Right ventricle myocardium inferior (tissue), 1 donor: ENCODE results near the gene KCNIP2. TPM values are rescaled to one million over a fixed set of nuclear protein-coding genes. Genes with fewer than 3 reads are reported as not detected.
A peak's percentile ranks its signal among the peaks of the same experiment; 100 is the strongest.
"Not testable (repeated sequence)": the region's sequence is repeated elsewhere in the genome, so short reads cannot be mapped to it uniquely, and the experiment has no call there.

Experiments used
- ATAC-seq: fragments of 200-7000 bp; cut with Tn5 transposase; one replicate; pipeline ENCODE4 v1.9.1; 2020; ENCODE audit warnings: mild to moderate bottlenecking, moderate library complexity
- DNase-seq: peaks from one replicate; pipeline ENCODE4 v3.0.0; 2021; ENCODE audit errors: missing footprints
- intact Hi-C: fragments of 100-400 bp; cut with DNase I; formaldehyde crosslinking; loops from one replicate; pipeline ENCODE4 v1.11.0; 2022
- total RNA-seq: library from RNA; stranded (reverse); fragmentation: NEBNext Ultra II Directional; extraction: Animal tissue kit (Norgen Biotek cat#: 25700); gene quantifications from one replicate; pipeline ENCODE4 v1.2.1, GENCODE V29; 2021
- donor health status: DM: no; HTN: yes; CAD: no; lungs with severe emphysema.

KCNIP2 gene
- total RNA-seq, 1 donor from 2014 or later: 409 TPM

GRCh38 chr10:101812606-101813005, 31.0 kb downstream of the KCNIP2 start:
- intact Hi-C loops: no loop called here
- ATAC-seq (no peak), DNase-seq (no peak)

- DNase-seq: no peak
- no peak for ATAC-seq
- intact Hi-C loops: no loop called here
These were observed 36.4 kb downstream of the KCNIP2 start for GRCh38 chr10:101807158-101807557.

- DNase-seq: no peak
- intact Hi-C loops: no loop called here
- ATAC-seq: no peak
These were observed 40.1 kb downstream of the KCNIP2 start for GRCh38 chr10:101803511-101803910.

GRCh38 chr10:101797403-101798059, 46.1 kb downstream of the KCNIP2 start:
- intact Hi-C loops: no loop called here
- DNase-seq (no peak), ATAC-seq (no peak)

GRCh38 chr10:101793526-101793925, 50.1 kb downstream of the KCNIP2 start:
- intact Hi-C loops: no loop called here
- ATAC-seq (no peak), DNase-seq (no peak)

- no peak for DNase-seq
- intact Hi-C loops: no loop called here
- ATAC-seq: no peak
These were observed 53.9 kb downstream of the KCNIP2 start for GRCh38 chr10:101789686-101790085.

GRCh38 chr10:101789231-101789630, 54.4 kb downstream of the KCNIP2 start:
- intact Hi-C loops, ATAC-seq, DNase-seq: not testable (repeated sequence)

- intact Hi-C loops: no loop called here
- DNase-seq: no peak
- no peak for ATAC-seq
These were observed 57.8 kb downstream of the KCNIP2 start for GRCh38 chr10:101785801-101786200.

- intact Hi-C loops: loop anchor here (5.0 kb wide), 2 partner anchors 33 to 572 kb away; partner anchors contain the start of gene OGA
- no peak for DNase-seq
These were observed 59.0 kb downstream of the KCNIP2 start for GRCh38 chr10:101784558-101784957.

GRCh38 chr10:101783736-101784118, 59.9 kb downstream of the KCNIP2 start:
- DNase-seq: no peak
- intact Hi-C loops: loop anchor here (5.0 kb wide), 2 partner anchors 34 to 571 kb away; partner anchors contain the start of gene OGA
- ATAC-seq: no peak

More at GRCh38 chr10:101784558-101784957, 59.0 kb downstream of the KCNIP2 start:
- no peak for ATAC-seq

GRCh38 chr10:101782811-101783735, 60.5 kb downstream of the KCNIP2 start, which contains the start of gene NPM3:
TSS of gene NPM3 (minus strand) at chr10:101783446. CDS start at chr10:101783390, 56 bp downstream.
- intact Hi-C loops: loop anchor here (5.0 kb wide), 2 partner anchors 34 to 571 kb away; partner anchors contain the start of gene OGA
- ATAC-seq: peak; percentile 69

GRCh38 chr10:101781984-101782810, 61.4 kb downstream of the KCNIP2 start:
- ATAC-seq: no peak

More at GRCh38 chr10:101782811-101783735, 60.5 kb downstream of the KCNIP2 start, which contains the start of gene NPM3:
- DNase-seq: peak; percentile 92

GRCh38 chr10:101781655-101781983, 62.0 kb downstream of the KCNIP2 start:
- ATAC-seq: no peak
- intact Hi-C loops: loop anchor here (5.0 kb wide), 2 partner anchors 36 to 569 kb away; partner anchors contain the start of gene OGA
- DNase-seq: no peak

More at GRCh38 chr10:101781984-101782810, 61.4 kb downstream of the KCNIP2 start:
- no peak for DNase-seq
- intact Hi-C loops: loop anchor here (5.0 kb wide), 2 partner anchors 35 to 570 kb away; partner anchors contain the start of gene OGA

GRCh38 chr10:101780818-101781654, 62.6 kb downstream of the KCNIP2 start:
- no peak for ATAC-seq
- DNase-seq: peak; percentile 80

GRCh38 chr10:101780187-101780817, 63.3 kb downstream of the KCNIP2 start:
- peak; percentile 3 for ATAC-seq
- intact Hi-C loops: loop anchor here (1.0 to 5.0 kb wide), 3 partner anchors 37 to 568 kb away; partner anchors contain the start of gene OGA
- no peak for DNase-seq

More at GRCh38 chr10:101780818-101781654, 62.6 kb downstream of the KCNIP2 start:
- intact Hi-C loops: loop anchor here (1.0 to 5.0 kb wide), 3 partner anchors 36 to 569 kb away; partner anchors contain the start of gene OGA

GRCh38 chr10:101779544-101780186, 63.9 kb downstream of the KCNIP2 start:
- intact Hi-C loops: loop anchor here (1.0 to 5.0 kb wide), 3 partner anchors 38 to 567 kb away; partner anchors contain the start of gene OGA
- ATAC-seq (peak; percentile 76), DNase-seq (peak; percentile 92)
